HEK293 (cell line): ENCODE data around the gene MAGI2.

Experiments
- TF ChIP-seq, protein P1 (sequence below): fragments of 450-650 bp; formaldehyde crosslinking; IDR thresholded peaks from 2 replicates; pipeline ENCODE4 v1.5.1; 2016; ENCODE audit warnings: missing biosample characterization, missing genetic modification characterization
- TF ChIP-seq, protein P2 (sequence below): fragments of 450-650 bp; formaldehyde crosslinking; IDR thresholded peaks from 2 replicates; pipeline ENCODE4 v1.5.1; 2017; ENCODE audit warnings: missing biosample characterization, mild to moderate bottlenecking, missing genetic modification characterization, moderate library complexity
- TF ChIP-seq, protein P3 (sequence below): fragments of 450-650 bp; formaldehyde crosslinking; IDR thresholded peaks from 2 replicates; pipeline ENCODE4 v1.5.1; 2016; ENCODE audit warnings: missing biosample characterization, missing genetic modification characterization

DNA sequence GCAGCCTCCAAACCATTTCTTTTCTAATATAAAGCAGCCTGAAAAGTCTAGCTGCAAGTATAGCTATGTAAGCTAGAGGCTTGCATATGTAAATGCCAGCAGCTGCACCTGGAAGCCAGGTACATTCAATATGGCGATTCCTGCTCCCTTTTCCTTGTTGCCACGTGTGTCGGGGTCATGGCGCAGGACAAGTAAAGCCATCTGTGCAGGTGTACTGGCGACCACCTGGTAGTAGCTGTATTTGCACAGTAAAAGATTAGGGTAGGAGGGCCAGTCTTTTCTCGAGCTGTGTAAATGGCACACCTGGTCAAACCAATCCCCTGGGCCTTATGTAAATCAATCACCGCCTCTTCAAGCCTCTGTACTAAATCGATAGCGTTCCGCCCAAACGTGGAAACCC lies 484.5 kb downstream of the MAGI2 start:
- TF ChIP-seq, protein P1, sequence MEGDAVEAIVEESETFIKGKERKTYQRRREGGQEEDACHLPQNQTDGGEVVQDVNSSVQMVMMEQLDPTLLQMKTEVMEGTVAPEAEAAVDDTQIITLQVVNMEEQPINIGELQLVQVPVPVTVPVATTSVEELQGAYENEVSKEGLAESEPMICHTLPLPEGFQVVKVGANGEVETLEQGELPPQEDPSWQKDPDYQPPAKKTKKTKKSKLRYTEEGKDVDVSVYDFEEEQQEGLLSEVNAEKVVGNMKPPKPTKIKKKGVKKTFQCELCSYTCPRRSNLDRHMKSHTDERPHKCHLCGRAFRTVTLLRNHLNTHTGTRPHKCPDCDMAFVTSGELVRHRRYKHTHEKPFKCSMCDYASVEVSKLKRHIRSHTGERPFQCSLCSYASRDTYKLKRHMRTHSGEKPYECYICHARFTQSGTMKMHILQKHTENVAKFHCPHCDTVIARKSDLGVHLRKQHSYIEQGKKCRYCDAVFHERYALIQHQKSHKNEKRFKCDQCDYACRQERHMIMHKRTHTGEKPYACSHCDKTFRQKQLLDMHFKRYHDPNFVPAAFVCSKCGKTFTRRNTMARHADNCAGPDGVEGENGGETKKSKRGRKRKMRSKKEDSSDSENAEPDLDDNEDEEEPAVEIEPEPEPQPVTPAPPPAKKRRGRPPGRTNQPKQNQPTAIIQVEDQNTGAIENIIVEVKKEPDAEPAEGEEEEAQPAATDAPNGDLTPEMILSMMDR (tag by site-specific recombination) = no peak
- TF ChIP-seq, protein P2, sequence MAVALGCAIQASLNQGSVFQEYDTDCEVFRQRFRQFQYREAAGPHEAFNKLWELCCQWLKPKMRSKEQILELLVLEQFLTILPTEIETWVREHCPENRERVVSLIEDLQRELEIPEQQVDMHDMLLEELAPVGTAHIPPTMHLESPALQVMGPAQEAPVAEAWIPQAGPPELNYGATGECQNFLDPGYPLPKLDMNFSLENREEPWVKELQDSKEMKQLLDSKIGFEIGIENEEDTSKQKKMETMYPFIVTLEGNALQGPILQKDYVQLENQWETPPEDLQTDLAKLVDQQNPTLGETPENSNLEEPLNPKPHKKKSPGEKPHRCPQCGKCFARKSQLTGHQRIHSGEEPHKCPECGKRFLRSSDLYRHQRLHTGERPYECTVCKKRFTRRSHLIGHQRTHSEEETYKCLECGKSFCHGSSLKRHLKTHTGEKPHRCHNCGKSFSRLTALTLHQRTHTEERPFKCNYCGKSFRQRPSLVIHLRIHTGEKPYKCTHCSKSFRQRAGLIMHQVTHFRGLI (tag by site-specific recombination) = no peak
- TF ChIP-seq, protein P3, sequence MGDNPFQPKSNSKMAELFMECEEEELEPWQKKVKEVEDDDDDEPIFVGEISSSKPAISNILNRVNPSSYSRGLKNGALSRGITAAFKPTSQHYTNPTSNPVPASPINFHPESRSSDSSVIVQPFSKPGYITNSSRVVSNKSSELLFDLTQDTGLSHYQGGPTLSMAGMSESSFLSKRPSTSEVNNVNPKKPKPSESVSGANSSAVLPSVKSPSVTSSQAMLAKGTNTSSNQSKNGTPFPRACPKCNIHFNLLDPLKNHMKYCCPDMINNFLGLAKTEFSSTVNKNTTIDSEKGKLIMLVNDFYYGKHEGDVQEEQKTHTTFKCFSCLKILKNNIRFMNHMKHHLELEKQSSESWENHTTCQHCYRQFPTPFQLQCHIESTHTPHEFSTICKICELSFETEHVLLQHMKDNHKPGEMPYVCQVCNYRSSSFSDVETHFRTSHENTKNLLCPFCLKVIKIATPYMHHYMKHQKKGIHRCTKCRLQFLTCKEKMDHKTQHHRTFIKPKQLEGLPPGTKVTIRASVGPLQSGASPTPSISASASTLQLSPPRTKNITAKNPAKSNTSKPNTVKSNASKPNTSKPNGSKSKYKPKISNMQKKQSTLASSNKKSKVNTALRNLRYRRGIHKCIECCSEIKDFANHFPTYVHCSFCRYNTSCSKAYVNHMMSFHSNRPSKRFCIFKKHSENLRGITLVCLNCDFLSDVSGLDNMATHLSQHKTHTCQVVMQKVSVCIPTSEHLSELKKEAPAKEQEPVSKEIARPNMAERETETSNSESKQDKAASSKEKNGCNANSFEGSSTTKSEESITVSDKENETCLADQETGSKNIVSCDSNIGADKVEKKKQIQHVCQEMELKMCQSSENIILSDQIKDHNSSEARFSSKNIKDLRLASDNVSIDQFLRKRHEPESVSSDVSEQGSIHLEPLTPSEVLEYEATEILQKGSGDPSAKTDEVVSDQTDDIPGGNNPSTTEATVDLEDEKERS (tag by site-specific recombination) = no peak
